ENCODE measurements around the gene CYB561. TPM values are rescaled to one million over a fixed set of nuclear protein-coding genes. Genes with fewer than 3 reads are reported as not detected.

CYB561 gene
- 10 to 100 TPM; 10.7 to 17.6 TPM for total RNA-seq

GRCh38 chr17:63445954-63446752 lies at the start of gene CYB561:
Gene CYB561, minus strand, starts transcription at chr17:63446306. Its CDS starts 8,759 bp downstream, at chr17:63437547.

GRCh38 chr17:63476854-63477479 lies 30.9 kb upstream of the CYB561 start, which contains the start of gene ACE:
Gene ACE, plus strand, starts transcription at chr17:63477061. Its CDS starts 34 bp downstream, at chr17:63477095.

Small RNA genes lying within 50 kb of the gene (small RNA-seq; reads per million reads assigned to genes)
- 0 reads per million in 2 donors for gene AC005828.6

Other genes starting within 250 kb of the CYB561 start
- gene ACE, start 30.8 kb upstream of the CYB561 start, total RNA-seq, result under 1 TPM; 0.34 to 1.00 TPM
- not detected for gene KCNH6, start 77.1 kb upstream of the CYB561 start, total RNA-seq
- 10 to 100 TPM; 34.4 to 50.0 TPM for gene DCAF7, start 104.2 kb upstream of the CYB561 start, total RNA-seq
- gene TACO1, start 154.6 kb upstream of the CYB561 start, total RNA-seq, result 10 to 100 TPM; 20.0 to 38.3 TPM
- 10 to 100 TPM; 52.0 to 60.6 TPM for gene MAP3K3, start 176.1 kb upstream of the CYB561 start, total RNA-seq

Data from melanocyte of skin (primary cell).